HepG2 (cell line): ENCODE results near the gene UNC5CL. TPM values are rescaled to one million over a fixed set of nuclear protein-coding genes. Genes with fewer than 3 reads are reported as not detected.

Experiments
- HOXA3 ChIP-seq: sonication (generic); formaldehyde crosslinking; IDR thresholded peaks from 2 replicates; pipeline ENCODE4 v1.5.0; 2020; ENCODE audit warnings: missing genetic modification reagents
- JUND ChIP-seq: sonication (generic); formaldehyde crosslinking; IDR thresholded peaks from 2 replicates; pipeline ENCODE4 v1.8.0; 2022; ENCODE audit warnings: mild to moderate bottlenecking, missing genetic modification reagents
- MEIS2 ChIP-seq: sonication (generic); formaldehyde crosslinking; IDR thresholded peaks from 2 replicates; pipeline ENCODE4 v1.9.0; 2021; ENCODE audit warnings: mild to moderate bottlenecking, missing genetic modification reagents
- MLLT10 ChIP-seq: sonication (generic); formaldehyde crosslinking; IDR thresholded peaks from 2 replicates; pipeline ENCODE4 v1.4.0; 2020; ENCODE audit warnings: missing genetic modification reagents
- NFE2 ChIP-seq: sonication (generic); formaldehyde crosslinking; IDR thresholded peaks from 2 replicates; pipeline ENCODE4 v1.4.0; 2020; ENCODE audit warnings: missing genetic modification reagents
- POGZ ChIP-seq: sonication (generic); formaldehyde crosslinking; IDR thresholded peaks from 2 replicates; pipeline ENCODE4 v1.4.0; 2020; ENCODE audit warnings: mild to moderate bottlenecking, missing genetic modification reagents
- RBM22 ChIP-seq: fragments of 200-400 bp; formaldehyde crosslinking; optimal IDR thresholded peaks from 2 replicates; pipeline ENCODE3; 2017; ENCODE audit warnings: mild to moderate bottlenecking, low read length, moderate library complexity
- SIX1 ChIP-seq: sonication (generic); formaldehyde crosslinking; IDR thresholded peaks from 2 replicates; pipeline ENCODE4 v1.4.0; 2020; ENCODE audit warnings: missing genetic modification reagents, borderline replicate concordance
- SMAD3 ChIP-seq: sonication (generic); formaldehyde crosslinking; IDR thresholded peaks from 2 replicates; pipeline ENCODE4 v1.4.0; 2020; ENCODE audit warnings: missing genetic modification reagents
- SMARCC2 ChIP-seq: fragments of 450-650 bp; IDR thresholded peaks from 2 replicates; pipeline ENCODE4 v1.6.1; 2017; ENCODE audit warnings: antibody characterized with exemption, mild to moderate bottlenecking
- ZBTB42 ChIP-seq: sonication (generic); formaldehyde crosslinking; IDR thresholded peaks from 2 replicates; pipeline ENCODE4 v1.5.0; 2020; ENCODE audit warnings: mild to moderate bottlenecking, missing genetic modification reagents
- ZFX ChIP-seq: sonication (generic); formaldehyde crosslinking; IDR thresholded peaks from 2 replicates; pipeline ENCODE4 v1.4.0; 2020; ENCODE audit warnings: mild to moderate bottlenecking, low read depth, missing genetic modification reagents, moderate library complexity
- ZNF205 ChIP-seq: IDR thresholded peaks from 2 replicates; pipeline ENCODE4 v1.6.1; 2018; ENCODE audit warnings: missing biosample characterization, missing genetic modification reagents
- ZNF256 ChIP-seq: sonication (generic); formaldehyde crosslinking; conservative IDR thresholded peaks from 2 replicates; pipeline ENCODE4 v1.4.0; 2020; ENCODE audit warnings: missing genetic modification reagents
- ZNF446 ChIP-seq: sonication (generic); formaldehyde crosslinking; IDR thresholded peaks from 2 replicates; pipeline ENCODE4 v1.5.0; 2020; ENCODE audit warnings: mild to moderate bottlenecking, missing genetic modification reagents
- ZNF547 ChIP-seq: sonication (generic); formaldehyde crosslinking; IDR thresholded peaks from 2 replicates; pipeline ENCODE4 v1.5.1; 2020; ENCODE audit warnings: mild to moderate bottlenecking, missing genetic modification reagents
- polyA plus RNA-seq, 8 experiments: library from polyadenylated mRNA; depleted of rRNA in 3 of 8; stranded (reverse) in 7 of 8; unstranded in 1 of 8; fragments of >200 nt; fragmentation: Illumina TruSeq in 4 of 8; extraction: Trizol in 4 of 8; gene quantifications; 2 replicates each; pipeline versions ENCODE4 v1.2.1 to v1.2.3, GENCODE V29; 2011 to 2016; ENCODE audit warnings: low read depth in 4 of 8, missing spikeins in 1 of 8, mixed read lengths in 1 of 8; ENCODE audit not compliant: insufficient read depth in 1 of 8
- total RNA-seq, 5 experiments: library from RNA; depleted of rRNA; stranded (reverse); fragments of >200 nt; fragmentation: Illumina TruSeq; extraction: Trizol; gene quantifications; 2 replicates each; pipeline ENCODE4 v1.2.3, GENCODE V29; 2016; ENCODE audit warnings: low read depth in 1 of 5
- TF ChIP-seq, protein P1 (sequence below): sonication (generic); formaldehyde crosslinking; IDR thresholded peaks from 2 replicates; pipeline ENCODE4 v1.5.0; 2020; ENCODE audit warnings: mild to moderate bottlenecking, missing genetic modification reagents, borderline replicate concordance
- TF ChIP-seq, protein P2 (sequence below): sonication (generic); formaldehyde crosslinking; IDR thresholded peaks from 2 replicates; pipeline ENCODE4 v1.4.0; 2020; ENCODE audit warnings: mild to moderate bottlenecking, missing genetic modification reagents
- TF ChIP-seq, protein P3 (sequence below): sonication (generic); formaldehyde crosslinking; IDR thresholded peaks from 2 replicates; pipeline ENCODE4 v1.4.0; 2020; ENCODE audit warnings: missing genetic modification reagents
- TF ChIP-seq, protein P4 (sequence below): sonication (generic); formaldehyde crosslinking; IDR thresholded peaks from 2 replicates; pipeline ENCODE4 v1.4.0; 2020; ENCODE audit warnings: mild to moderate bottlenecking, missing genetic modification reagents

Gene UNC5CL
- total and polyA plus RNA-seq, 2 of the 13 experiments (the other 11 are each of a cell fraction or from before 2014, with no cell fraction given) = 2.4 to 2.5 TPM

DNA sequence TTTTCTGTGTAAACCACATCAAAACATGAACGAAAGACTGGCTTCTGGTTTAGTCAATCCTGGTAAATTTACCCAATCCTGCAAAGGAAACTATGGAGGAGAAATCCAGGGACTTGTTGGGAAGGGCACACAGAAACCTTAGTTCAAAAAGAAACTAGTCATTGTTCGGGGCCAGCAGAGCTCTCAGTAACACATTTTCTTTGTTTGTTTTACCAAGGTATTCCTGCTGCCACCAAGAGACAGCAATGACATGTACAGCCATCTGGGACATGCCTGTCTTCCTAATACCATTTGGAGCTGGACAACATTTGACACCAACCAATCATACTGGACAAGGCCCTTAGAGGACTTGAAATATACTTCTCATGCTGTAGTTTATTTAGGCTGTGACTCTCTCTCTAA is 24.9 kb upstream of the UNC5CL start (continued):
- TF ChIP-seq, protein P1, sequence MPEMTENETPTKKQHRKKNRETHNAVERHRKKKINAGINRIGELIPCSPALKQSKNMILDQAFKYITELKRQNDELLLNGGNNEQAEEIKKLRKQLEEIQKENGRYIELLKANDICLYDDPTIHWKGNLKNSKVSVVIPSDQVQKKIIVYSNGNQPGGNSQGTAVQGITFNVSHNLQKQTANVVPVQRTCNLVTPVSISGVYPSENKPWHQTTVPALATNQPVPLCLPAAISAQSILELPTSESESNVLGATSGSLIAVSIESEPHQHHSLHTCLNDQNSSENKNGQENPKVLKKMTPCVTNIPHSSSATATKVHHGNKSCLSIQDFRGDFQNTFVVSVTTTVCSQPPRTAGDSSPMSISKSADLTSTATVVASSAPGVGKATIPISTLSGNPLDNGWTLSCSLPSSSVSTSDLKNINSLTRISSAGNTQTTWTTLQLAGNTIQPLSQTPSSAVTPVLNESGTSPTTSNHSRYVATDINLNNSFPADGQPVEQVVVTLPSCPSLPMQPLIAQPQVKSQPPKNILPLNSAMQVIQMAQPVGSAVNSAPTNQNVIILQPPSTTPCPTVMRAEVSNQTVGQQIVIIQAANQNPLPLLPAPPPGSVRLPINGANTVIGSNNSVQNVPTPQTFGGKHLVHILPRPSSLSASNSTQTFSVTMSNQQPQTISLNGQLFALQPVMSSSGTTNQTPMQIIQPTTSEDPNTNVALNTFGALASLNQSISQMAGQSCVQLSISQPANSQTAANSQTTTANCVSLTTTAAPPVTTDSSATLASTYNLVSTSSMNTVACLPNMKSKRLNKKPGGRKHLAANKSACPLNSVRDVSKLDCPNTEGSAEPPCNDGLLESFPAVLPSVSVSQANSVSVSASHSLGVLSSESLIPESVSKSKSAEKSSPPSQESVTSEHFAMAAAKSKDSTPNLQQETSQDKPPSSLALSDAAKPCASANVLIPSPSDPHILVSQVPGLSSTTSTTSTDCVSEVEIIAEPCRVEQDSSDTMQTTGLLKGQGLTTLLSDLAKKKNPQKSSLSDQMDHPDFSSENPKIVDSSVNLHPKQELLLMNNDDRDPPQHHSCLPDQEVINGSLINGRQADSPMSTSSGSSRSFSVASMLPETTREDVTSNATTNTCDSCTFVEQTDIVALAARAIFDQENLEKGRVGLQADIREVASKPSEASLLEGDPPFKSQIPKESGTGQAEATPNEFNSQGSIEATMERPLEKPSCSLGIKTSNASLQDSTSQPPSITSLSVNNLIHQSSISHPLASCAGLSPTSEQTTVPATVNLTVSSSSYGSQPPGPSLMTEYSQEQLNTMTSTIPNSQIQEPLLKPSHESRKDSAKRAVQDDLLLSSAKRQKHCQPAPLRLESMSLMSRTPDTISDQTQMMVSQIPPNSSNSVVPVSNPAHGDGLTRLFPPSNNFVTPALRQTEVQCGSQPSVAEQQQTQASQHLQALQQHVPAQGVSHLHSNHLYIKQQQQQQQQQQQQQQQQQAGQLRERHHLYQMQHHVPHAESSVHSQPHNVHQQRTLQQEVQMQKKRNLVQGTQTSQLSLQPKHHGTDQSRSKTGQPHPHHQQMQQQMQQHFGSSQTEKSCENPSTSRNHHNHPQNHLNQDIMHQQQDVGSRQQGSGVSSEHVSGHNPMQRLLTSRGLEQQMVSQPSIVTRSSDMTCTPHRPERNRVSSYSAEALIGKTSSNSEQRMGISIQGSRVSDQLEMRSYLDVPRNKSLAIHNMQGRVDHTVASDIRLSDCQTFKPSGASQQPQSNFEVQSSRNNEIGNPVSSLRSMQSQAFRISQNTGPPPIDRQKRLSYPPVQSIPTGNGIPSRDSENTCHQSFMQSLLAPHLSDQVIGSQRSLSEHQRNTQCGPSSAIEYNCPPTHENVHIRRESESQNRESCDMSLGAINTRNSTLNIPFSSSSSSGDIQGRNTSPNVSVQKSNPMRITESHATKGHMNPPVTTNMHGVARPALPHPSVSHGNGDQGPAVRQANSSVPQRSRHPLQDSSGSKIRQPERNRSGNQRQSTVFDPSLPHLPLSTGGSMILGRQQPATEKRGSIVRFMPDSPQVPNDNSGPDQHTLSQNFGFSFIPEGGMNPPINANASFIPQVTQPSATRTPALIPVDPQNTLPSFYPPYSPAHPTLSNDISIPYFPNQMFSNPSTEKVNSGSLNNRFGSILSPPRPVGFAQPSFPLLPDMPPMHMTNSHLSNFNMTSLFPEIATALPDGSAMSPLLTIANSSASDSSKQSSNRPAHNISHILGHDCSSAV (CRISPR knock-in tag) = no peak
- TF ChIP-seq, protein P2, sequence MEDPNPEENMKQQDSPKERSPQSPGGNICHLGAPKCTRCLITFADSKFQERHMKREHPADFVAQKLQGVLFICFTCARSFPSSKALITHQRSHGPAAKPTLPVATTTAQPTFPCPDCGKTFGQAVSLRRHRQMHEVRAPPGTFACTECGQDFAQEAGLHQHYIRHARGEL = no peak
- TF ChIP-seq RBM22 (no peak), ZBTB42 (CRISPR knock-in tag) (no peak), SMARCC2 (no peak; the same call in 1 of the 2 replicates), POGZ (0 out of 2 replicates have a peak, but pooled peaks have one; percentile 27), MEIS2 (CRISPR knock-in tag) (no peak), MLLT10 (CRISPR knock-in tag) (no peak), SMAD3 (peak; percentile 27; the same call in 1 of the 2 replicates), ZNF446 (CRISPR knock-in tag) (no peak), JUND (CRISPR knock-in tag) (no peak), HOXA3 (peak; percentile 48), SIX1 (CRISPR knock-in tag) (no peak), ZFX (CRISPR knock-in tag) (no peak), ZNF205 (CRISPR knock-in tag) (peak; percentile 48; the same call in 1 of the 2 replicates), ZNF547 (CRISPR knock-in tag) (no peak), ZNF256 (no peak), NFE2 (CRISPR knock-in tag) (no peak)
- TF ChIP-seq, protein P3, sequence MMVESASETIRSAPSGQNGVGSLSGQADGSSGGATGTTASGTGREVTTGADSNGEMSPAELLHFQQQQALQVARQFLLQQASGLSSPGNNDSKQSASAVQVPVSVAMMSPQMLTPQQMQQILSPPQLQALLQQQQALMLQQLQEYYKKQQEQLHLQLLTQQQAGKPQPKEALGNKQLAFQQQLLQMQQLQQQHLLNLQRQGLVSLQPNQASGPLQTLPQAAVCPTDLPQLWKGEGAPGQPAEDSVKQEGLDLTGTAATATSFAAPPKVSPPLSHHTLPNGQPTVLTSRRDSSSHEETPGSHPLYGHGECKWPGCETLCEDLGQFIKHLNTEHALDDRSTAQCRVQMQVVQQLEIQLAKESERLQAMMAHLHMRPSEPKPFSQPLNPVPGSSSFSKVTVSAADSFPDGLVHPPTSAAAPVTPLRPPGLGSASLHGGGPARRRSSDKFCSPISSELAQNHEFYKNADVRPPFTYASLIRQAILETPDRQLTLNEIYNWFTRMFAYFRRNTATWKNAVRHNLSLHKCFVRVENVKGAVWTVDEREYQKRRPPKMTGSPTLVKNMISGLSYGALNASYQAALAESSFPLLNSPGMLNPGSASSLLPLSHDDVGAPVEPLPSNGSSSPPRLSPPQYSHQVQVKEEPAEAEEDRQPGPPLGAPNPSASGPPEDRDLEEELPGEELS (CRISPR knock-in tag) = peak; percentile 55; the same call in 1 of the 2 replicates
- TF ChIP-seq, protein P4, sequence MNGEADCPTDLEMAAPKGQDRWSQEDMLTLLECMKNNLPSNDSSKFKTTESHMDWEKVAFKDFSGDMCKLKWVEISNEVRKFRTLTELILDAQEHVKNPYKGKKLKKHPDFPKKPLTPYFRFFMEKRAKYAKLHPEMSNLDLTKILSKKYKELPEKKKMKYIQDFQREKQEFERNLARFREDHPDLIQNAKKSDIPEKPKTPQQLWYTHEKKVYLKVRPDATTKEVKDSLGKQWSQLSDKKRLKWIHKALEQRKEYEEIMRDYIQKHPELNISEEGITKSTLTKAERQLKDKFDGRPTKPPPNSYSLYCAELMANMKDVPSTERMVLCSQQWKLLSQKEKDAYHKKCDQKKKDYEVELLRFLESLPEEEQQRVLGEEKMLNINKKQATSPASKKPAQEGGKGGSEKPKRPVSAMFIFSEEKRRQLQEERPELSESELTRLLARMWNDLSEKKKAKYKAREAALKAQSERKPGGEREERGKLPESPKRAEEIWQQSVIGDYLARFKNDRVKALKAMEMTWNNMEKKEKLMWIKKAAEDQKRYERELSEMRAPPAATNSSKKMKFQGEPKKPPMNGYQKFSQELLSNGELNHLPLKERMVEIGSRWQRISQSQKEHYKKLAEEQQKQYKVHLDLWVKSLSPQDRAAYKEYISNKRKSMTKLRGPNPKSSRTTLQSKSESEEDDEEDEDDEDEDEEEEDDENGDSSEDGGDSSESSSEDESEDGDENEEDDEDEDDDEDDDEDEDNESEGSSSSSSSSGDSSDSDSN = no peak
